Measurements from ENCODE around the gene RPL4.

DNA sequence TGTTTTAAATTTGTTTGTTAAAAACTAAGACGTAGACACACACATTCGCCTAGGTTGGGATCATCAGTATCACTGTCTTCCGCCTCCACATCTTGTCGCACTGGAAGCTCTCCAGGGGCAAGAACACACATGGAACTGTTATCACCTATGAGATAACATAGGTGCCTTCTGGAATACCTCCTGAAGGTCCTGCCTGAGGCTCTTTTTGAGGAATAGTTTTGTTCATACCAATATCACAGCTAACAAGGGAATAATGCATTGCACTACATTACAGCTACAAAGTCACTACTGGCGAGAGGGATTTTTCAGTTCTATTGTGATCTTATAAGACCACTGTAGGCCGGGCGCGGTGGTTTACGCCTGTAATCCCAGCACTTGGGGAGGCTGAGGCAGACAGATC, 30.4 kb upstream of the RPL4 start:
- TF ChIP-seq, protein P1, sequence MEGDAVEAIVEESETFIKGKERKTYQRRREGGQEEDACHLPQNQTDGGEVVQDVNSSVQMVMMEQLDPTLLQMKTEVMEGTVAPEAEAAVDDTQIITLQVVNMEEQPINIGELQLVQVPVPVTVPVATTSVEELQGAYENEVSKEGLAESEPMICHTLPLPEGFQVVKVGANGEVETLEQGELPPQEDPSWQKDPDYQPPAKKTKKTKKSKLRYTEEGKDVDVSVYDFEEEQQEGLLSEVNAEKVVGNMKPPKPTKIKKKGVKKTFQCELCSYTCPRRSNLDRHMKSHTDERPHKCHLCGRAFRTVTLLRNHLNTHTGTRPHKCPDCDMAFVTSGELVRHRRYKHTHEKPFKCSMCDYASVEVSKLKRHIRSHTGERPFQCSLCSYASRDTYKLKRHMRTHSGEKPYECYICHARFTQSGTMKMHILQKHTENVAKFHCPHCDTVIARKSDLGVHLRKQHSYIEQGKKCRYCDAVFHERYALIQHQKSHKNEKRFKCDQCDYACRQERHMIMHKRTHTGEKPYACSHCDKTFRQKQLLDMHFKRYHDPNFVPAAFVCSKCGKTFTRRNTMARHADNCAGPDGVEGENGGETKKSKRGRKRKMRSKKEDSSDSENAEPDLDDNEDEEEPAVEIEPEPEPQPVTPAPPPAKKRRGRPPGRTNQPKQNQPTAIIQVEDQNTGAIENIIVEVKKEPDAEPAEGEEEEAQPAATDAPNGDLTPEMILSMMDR (IDR thresholded peaks at IDR 0.05; ENCODE audit: borderline replicate concordance, extremely low read depth, low read length, poor library complexity, severe bottlenecking) = no peak
- TF ChIP-seq EZH2 (IDR thresholded peaks at IDR 0.05; ENCODE audit: borderline replicate concordance, low read depth, low read length, severe bottlenecking) = no peak

Data from DND-41 (cell line).